ENCODE data around the gene ANTKMT. TPM values are rescaled to one million over a fixed set of nuclear protein-coding genes. Genes with fewer than 3 reads are reported as not detected.

ANTKMT gene
- total and polyA plus RNA-seq, 4 donors = 14.0 to 29.7 (median 19.7) TPM

GRCh38 chr16:704552-705380, 16.2 kb upstream of the ANTKMT start (continued):
- TF ChIP-seq MAX (IDR thresholded peaks at IDR 0.05) = no peak
- TF ChIP-seq JUND (IDR thresholded peaks at IDR 0.05) = no peak
- TF ChIP-seq HNF4A (conservative IDR thresholded peaks at IDR 0.05) = no peak
- TF ChIP-seq RAD21 (IDR thresholded peaks at IDR 0.05) = no peak

- H3K4me3 ChIP-seq (ENCODE audit: low read depth in 1 of 3, low read length in 3 of 3) = peak within 1 kb of the TSS in 1 of 3 donors; percentile 15
- DNase-seq (ENCODE audit: low spot score) = no peak
- no peaks in the 10 kb centered on the region for H3K9me3 ChIP-seq (ENCODE audit: control insufficient read depth in 4 of 4, low read length in 3 of 4)
- peaks cover 4 to 17% (median 13%) of the 10 kb centered on the region in 4 donors for H3K27me3 ChIP-seq (ENCODE audit: control insufficient read depth in 4 of 4, insufficient read depth in 4 of 4, low read length in 3 of 4)
- TF ChIP-seq RAD21 (IDR thresholded peaks at IDR 0.05) = no peak
- H3K36me3 ChIP-seq (ENCODE audit: control insufficient read depth in 4 of 4, insufficient read depth in 3 of 4, low read depth in 1 of 4, low read length in 3 of 4) = no peaks in the 10 kb centered on the region
- no peak within 1 kb of the TSS for H3K27ac ChIP-seq (ENCODE audit: low read depth in 1 of 2, low read length in 2 of 2)
- no peak within 1 kb of the TSS for H3K9ac ChIP-seq (ENCODE audit: low read depth in 1 of 2, low read length in 2 of 2)
- WGBS = 2% methylated on average over 115 of the region's 115 CpGs
- H3K4me1 ChIP-seq (ENCODE audit: control insufficient read depth in 4 of 4, insufficient read depth in 4 of 4, low read length in 3 of 4) = peaks cover 0 to 3% (median 0%) of the 10 kb centered on the region in 4 donors
Measured at GRCh38 chr16:705431-706188, 15.3 kb upstream of the ANTKMT start, which contains the start of gene FBXL16. TSS of gene FBXL16 (minus strand) at chr16:705801. CDS start at chr16:697405, 8,396 bp downstream.

GRCh38 chr16:706189-707061, 14.5 kb upstream of the ANTKMT start:
- Histone ChIP-seq H3K4me3 (ENCODE audit: low read depth in 1 of 3, low read length in 3 of 3) (peak overlapping the region in 1 of 3 donors; percentile 15), H3K9ac (ENCODE audit: low read depth in 1 of 2, low read length in 2 of 2) (no peak overlapping the region), H3K9me3 (ENCODE audit: control insufficient read depth in 4 of 4, low read length in 3 of 4) (no peaks in the 10 kb centered on the region), H3K4me1 (ENCODE audit: control insufficient read depth in 4 of 4, insufficient read depth in 4 of 4, low read length in 3 of 4) (peaks cover 0 to 4% (median 0%) of the 10 kb centered on the region in 4 donors), H3K36me3 (ENCODE audit: control insufficient read depth in 4 of 4, insufficient read depth in 3 of 4, low read depth in 1 of 4, low read length in 3 of 4) (no peaks in the 10 kb centered on the region), H3K27me3 (ENCODE audit: control insufficient read depth in 4 of 4, insufficient read depth in 4 of 4, low read length in 3 of 4) (peaks cover 4 to 20% (median 14%) of the 10 kb centered on the region in 4 donors), H3K27ac (ENCODE audit: low read depth in 1 of 2, low read length in 2 of 2) (no peak overlapping the region)
- DNase-seq (ENCODE audit: low spot score) = no peak
- TF ChIP-seq HNF4A (conservative IDR thresholded peaks at IDR 0.05) = no peak
- TF ChIP-seq ZBTB33 (IDR thresholded peaks at IDR 0.05) = no peak
- TF ChIP-seq RAD21 (IDR thresholded peaks at IDR 0.05) = no peak
- no peak for TF ChIP-seq GABPA (IDR thresholded peaks at IDR 0.05 in 1 of 2, conservative IDR thresholded peaks at IDR 0.05 in 1 of 2)
- no peak for TF ChIP-seq FOXA1 (IDR thresholded peaks at IDR 0.05)
- no peak for TF ChIP-seq MAX (IDR thresholded peaks at IDR 0.05)
- TF ChIP-seq ATF3 (IDR thresholded peaks at IDR 0.05) = no peak
- no peak for TF ChIP-seq FOXA2 (IDR thresholded peaks at IDR 0.05)
- TF ChIP-seq YY1 (IDR thresholded peaks at IDR 0.05) = no peak
- TF ChIP-seq TAF1 (conservative IDR thresholded peaks at IDR 0.05) = no peak
- no peak for TF ChIP-seq REST (IDR thresholded peaks at IDR 0.05)
- TF ChIP-seq NR2F2 (IDR thresholded peaks at IDR 0.05) = no peak
- TF ChIP-seq HNF4G (IDR thresholded peaks at IDR 0.05) = no peak
- no peak for TF ChIP-seq CTCF (IDR thresholded peaks at IDR 0.05; ENCODE audit: low read depth, low read length, missing input control)
- TF ChIP-seq RXRA (IDR thresholded peaks at IDR 0.05) = no peak
- no peak for TF ChIP-seq EGR1 (IDR thresholded peaks at IDR 0.05; ENCODE audit: low read depth in 2 of 2)
- TF ChIP-seq JUND (IDR thresholded peaks at IDR 0.05) = no peak
- TF ChIP-seq SP1 (IDR thresholded peaks at IDR 0.05) = no peak
- 6% methylated on average over 49 of the region's 49 CpGs for WGBS

All from liver (tissue), 9 donors.